IMR-90 (cell line): ENCODE data around the gene ZBTB24. TPM values are rescaled to one million over a fixed set of nuclear protein-coding genes. Genes with fewer than 3 reads are reported as not detected.
A peak's percentile ranks its signal among the peaks of the same experiment; 100 is the strongest.

ENCODE experiments used
- ATAC-seq: fragments of 200-7000 bp; cut with Tn5 transposase; 2 replicates; pipeline ENCODE4 v1.9.1; 2020; ENCODE audit warnings: low read depth, mild to moderate bottlenecking, moderate library complexity
- BruUV-seq: library from RNA; stranded (reverse); fragments of 400-500 nt; replicated peaks from 2 replicates; lab custom pipeline; 2021; lab: Mats Ljungman, UMichigan
- CTCF ChIA-PET: fragments of 300-600 bp; formaldehyde crosslinking; extraction: SDS; loops from one replicate; lab custom pipeline; 2021; ENCODE audit warnings: antibody characterized with exemption; lab: Yijun Ruan, JAX
- POLR2A ChIA-PET: fragments of 300-600 bp; sonication (Branson Sonifier 250); formaldehyde crosslinking; loops from one replicate; lab custom pipeline; 2022; ENCODE audit warnings: antibody characterized with exemption; ENCODE audit not compliant: unreplicated experiment; lab: Charles Lee
- DNase-seq: peaks from one replicate; pipeline ENCODE4 v3.0.0; 2013
- H2AFZ ChIP-seq: replicated peaks from 2 replicates; pipeline ENCODE3; 2013; ENCODE audit warnings: low read length, mild to moderate bottlenecking; ENCODE audit not compliant: poor library complexity
- H2AK5ac ChIP-seq: 2 replicates; pipeline ENCODE4 v1.6.1; 2013; ENCODE audit warnings: low read depth, low read length, inconsistent platforms
- H2AK9ac ChIP-seq: replicated peaks from 2 replicates; pipeline ENCODE3; 2013; ENCODE audit warnings: mild to moderate bottlenecking, low read depth, low read length, moderate library complexity; ENCODE audit not compliant: poor library complexity
- H2BK120ac ChIP-seq: 2 replicates; pipeline ENCODE4 v1.6.1; 2013; ENCODE audit warnings: low read depth, low read length, inconsistent platforms
- H2BK15ac ChIP-seq: 3 replicates; pipeline ENCODE4 v1.6.1; 2013; ENCODE audit warnings: low read depth, low read length, inconsistent platforms
- H2BK20ac ChIP-seq: 2 replicates; pipeline ENCODE4 v1.6.1; 2013; ENCODE audit warnings: low read depth, mild to moderate bottlenecking, inconsistent platforms, low read length, moderate library complexity
- H2BK5ac ChIP-seq: 2 replicates; pipeline ENCODE4 v1.6.1; 2013; ENCODE audit warnings: mild to moderate bottlenecking, low read depth, low read length, inconsistent platforms; ENCODE audit not compliant: poor library complexity, severe bottlenecking
- H3K14ac ChIP-seq: replicated peaks from 2 replicates; pipeline ENCODE4 v1.6.1; 2013; ENCODE audit warnings: low read depth, low read length, inconsistent platforms
- H3K18ac ChIP-seq: 2 replicates; pipeline ENCODE4 v1.6.1; 2013; ENCODE audit warnings: low read depth, low read length, control low read depth
- H3K23ac ChIP-seq: 2 replicates; pipeline ENCODE4 v1.6.1; 2013; ENCODE audit warnings: low read depth, low read length, inconsistent platforms
- H3K27ac ChIP-seq: 2 replicates; pipeline ENCODE4 v1.5.1; 2013; ENCODE audit warnings: mild to moderate bottlenecking, control low read depth, low read length; ENCODE audit not compliant: insufficient read depth
- H3K27me3 ChIP-seq: 2 replicates; pipeline ENCODE4 v1.6.1; 2013; ENCODE audit warnings: low read length; ENCODE audit not compliant: control insufficient read depth, insufficient read depth
- H3K36me3 ChIP-seq: 2 replicates; pipeline ENCODE4 v1.6.1; 2013; ENCODE audit warnings: low read length, mixed read lengths; ENCODE audit not compliant: control insufficient read depth, insufficient read depth
- H3K4ac ChIP-seq: 2 replicates; pipeline ENCODE4 v1.6.1; 2013; ENCODE audit warnings: low read depth, low read length, inconsistent platforms
- H3K4me1 ChIP-seq: 2 replicates; pipeline ENCODE4 v1.6.1; 2013; ENCODE audit warnings: low read length, mixed read lengths; ENCODE audit not compliant: control insufficient read depth, insufficient read depth
- H3K4me2 ChIP-seq: 2 replicates; pipeline ENCODE4 v1.6.1; 2013; ENCODE audit warnings: low read depth, mild to moderate bottlenecking, control low read depth, low read length, moderate library complexity
- H3K4me3 ChIP-seq: 2 replicates; pipeline ENCODE4 v1.5.1; 2013; ENCODE audit warnings: low read depth, mild to moderate bottlenecking, control low read depth, low read length, moderate library complexity; ENCODE audit not compliant: insufficient read depth
- H3K56ac ChIP-seq: 2 replicates; pipeline ENCODE4 v1.6.1; 2013; ENCODE audit warnings: low read length, inconsistent platforms; ENCODE audit not compliant: insufficient read depth; ENCODE audit errors: extremely low read depth
- H3K79me1 ChIP-seq, 2 experiments: 2 replicates each; pipeline ENCODE4 v1.6.1; 2013; ENCODE audit warnings: low read length in 2 of 2, inconsistent platforms in 1 of 2, low read depth in 1 of 2
- H3K9ac ChIP-seq: 2 replicates; pipeline ENCODE4 v1.6.1; 2013; ENCODE audit warnings: low read depth, low read length, control low read depth
- H3K9me1 ChIP-seq: 2 replicates; pipeline ENCODE4 v1.6.1; 2013; ENCODE audit warnings: low read length, inconsistent platforms; ENCODE audit not compliant: insufficient read depth
- H3K9me3 ChIP-seq: 2 replicates; pipeline ENCODE4 v1.6.1; 2013; ENCODE audit warnings: low read length; ENCODE audit not compliant: control insufficient read depth, insufficient read depth
- H4K20me1 ChIP-seq: 2 replicates; pipeline ENCODE4 v1.6.1; 2013; ENCODE audit warnings: low read length, inconsistent platforms; ENCODE audit not compliant: insufficient read depth
- H4K5ac ChIP-seq: 2 replicates; pipeline ENCODE4 v1.6.1; 2013; ENCODE audit warnings: mild to moderate bottlenecking, low read depth, low read length, control low read depth
- H4K8ac ChIP-seq, 2 experiments: 2 replicates each; pipeline ENCODE4 v1.6.1; 2013; ENCODE audit warnings: low read depth in 2 of 2, low read length in 2 of 2, control low read depth in 1 of 2, inconsistent platforms in 1 of 2
- H4K91ac ChIP-seq: 2 replicates; pipeline ENCODE4 v1.6.1; 2013; ENCODE audit warnings: low read depth, low read length, inconsistent platforms; ENCODE audit not compliant: insufficient read depth
- MAFK ChIP-seq: IDR thresholded peaks from 2 replicates; pipeline ENCODE4 v1.6.1; 2012; ENCODE audit warnings: low read depth, low read length, improper control_type of control experiment
- POLR2A ChIP-seq: IDR thresholded peaks from 2 replicates; pipeline ENCODE4 v1.6.1; 2012; ENCODE audit warnings: mild to moderate bottlenecking, low read depth, low read length
- WGBS, 2 experiments: methylation state at CpG; one replicate each; pipeline versions ENCODE4 v1.1.5 to v1.1.7; 2013; ENCODE audit warnings: missing lambda C conversion rate in 2 of 2; ENCODE audit not compliant: insufficient read length in 1 of 2; ENCODE audit errors: extremely low coverage in 2 of 2; 5-methylcytosine and 5-hydroxymethylcytosine counted together
- dilution Hi-C: fragments of 300-500 bp; cut with HindIII; formaldehyde crosslinking; loops from one replicate; pipeline ENCODE4 v1.14.3; 2018; ENCODE audit warnings: low sequenced_read_pairs; ENCODE audit not compliant: unreplicated experiment
- in situ Hi-C: fragments of 300-500 bp; cut with MboI; formaldehyde crosslinking; loops from 3 replicates; pipeline ENCODE4 v1.14.3; 2019; ENCODE audit warnings: low sequenced_read_pairs, inconsistent platforms, mixed read lengths
- intact Hi-C: fragments of 100-400 bp; cut with micrococcal nuclease; formaldehyde crosslinking; loops from 2 replicates; pipeline ENCODE4 v1.10.0; 2022
- polyA plus RNA-seq, 3 experiments: library from polyadenylated mRNA; depleted of rRNA; stranded (reverse); fragments of >200 nt; gene quantifications; 2 replicates each; pipeline ENCODE4 v1.2.3, GENCODE V29; 2012; ENCODE audit warnings: low replicate concordance in 1 of 3
- total RNA-seq: library from RNA; depleted of rRNA; stranded (reverse); fragments of >200 nt; gene quantifications from 2 replicates; pipeline ENCODE4 v1.2.3, GENCODE V29; 2012

ZBTB24 gene
- total and polyA plus RNA-seq, 2 of the 4 experiments (the other 2 are of a cell fraction): 2.3 to 7.9 TPM

- no peak overlapping the region for H3K14ac ChIP-seq
- no peak overlapping the region for H4K91ac ChIP-seq
- H3K27me3 ChIP-seq: peaks cover 4% of the 10 kb centered on the region
- in situ Hi-C loops (no loop called here), dilution Hi-C loops (no loop called here), intact Hi-C loops (no loop called here)
- no peak overlapping the region for H2AFZ ChIP-seq
- H3K4ac ChIP-seq: no peak overlapping the region
- WGBS, 2 experiments: no CpG with 5 or more reads among the region's 1 CpG
- no peak for DNase-seq
- no peak overlapping the region for H2BK120ac ChIP-seq
- H3K23ac ChIP-seq: no peak overlapping the region
- no peak overlapping the region for H3K9ac ChIP-seq
- H4K8ac ChIP-seq: no peak overlapping the region
- H3K4me2 ChIP-seq: no peak overlapping the region
- H4K5ac ChIP-seq: no peak overlapping the region
- H3K18ac ChIP-seq: no peak overlapping the region
- H4K20me1 ChIP-seq: no peaks in the 10 kb centered on the region
- H2BK20ac ChIP-seq: no peak overlapping the region
- no peak overlapping the region for H2BK15ac ChIP-seq
- no peaks in the 10 kb centered on the region; the same call in 1 of the 2 replicates for H3K4me1 ChIP-seq
- H2BK5ac ChIP-seq: no peak overlapping the region
- ChIA-PET POLR2A (no interaction called here), CTCF (interaction anchor here (0.6 to 0.8 kb wide), 2 partner anchors 24 to 376 kb away, joined by 3 to 7 read pairs; no protein-coding TSS in a partner anchor)
- TF ChIP-seq POLR2A: no peak
- TF ChIP-seq MAFK: peak; percentile 62
- H3K9me1 ChIP-seq: no peaks in the 10 kb centered on the region
- ATAC-seq: no peak
- no peaks in the 10 kb centered on the region for H3K9me3 ChIP-seq
- no peak overlapping the region for H3K27ac ChIP-seq
- H2AK5ac ChIP-seq: no peak overlapping the region
- BruUV-seq: no TSS peak
- no peaks in the 10 kb centered on the region for H3K79me1 ChIP-seq
- no peaks in the 10 kb centered on the region for H3K36me3 ChIP-seq
- H3K4me3 ChIP-seq: no peak overlapping the region
- no peak overlapping the region for H2AK9ac ChIP-seq
- no peak overlapping the region for H3K56ac ChIP-seq
Measured at GRCh38 chr6:109421184-109421583, 61.8 kb downstream of the ZBTB24 start.
